Stimulated activated memory B cell treated with anti-CD40 and anti-IgM and Interleukin-4, amounts not matched to agents 10 μg/mL and 1 μg/mL and 100 μg/mL, for 72 hours (primary cell): ENCODE results near the gene CA14.
"Not testable (repeated sequence)": the region's sequence is repeated elsewhere in the genome, so short reads cannot be mapped to it uniquely, and the experiment has no call there.

ENCODE experiments used
- ATAC-seq: fragments of 150-1000 bp; cut with Tn5 transposase; 2 replicates; pipeline ENCODE4 v1.10.0; 2021
- H3K27ac Mint-ChIP-seq: one replicate; pipeline ENCODE4 v1.8.0; 2022; ENCODE audit warnings: mild to moderate bottlenecking, mixed read lengths
- H3K27me3 Mint-ChIP-seq: one replicate; pipeline ENCODE4 v1.8.0; 2022; ENCODE audit warnings: mixed read lengths
- H3K36me3 Mint-ChIP-seq: one replicate; pipeline ENCODE4 v1.8.0; 2022; ENCODE audit warnings: mixed read lengths
- H3K4me1 Mint-ChIP-seq: one replicate; pipeline ENCODE4 v1.8.0; 2022; ENCODE audit warnings: mixed read lengths
- H3K4me3 Mint-ChIP-seq: one replicate; pipeline ENCODE4 v1.8.0; 2022; ENCODE audit warnings: mild to moderate bottlenecking, moderate library complexity, mixed read lengths
- H3K9me3 Mint-ChIP-seq: one replicate; pipeline ENCODE4 v1.8.0; 2022; ENCODE audit warnings: mixed read lengths

CA14 gene

GRCh38 chr1:150257624-150258585 lies at the start of gene CA14:
Gene CA14, plus strand, starts transcription at chr1:150257774. Its CDS starts 355 bp downstream, at chr1:150258129.
- H3K4me3 Mint-ChIP-seq, result no peak within 1 kb of the TSS

GRCh38 chr1:150208460-150208859 lies 49.1 kb upstream of the CA14 start:
- not testable (repeated sequence) for H3K36me3 Mint-ChIP-seq, H3K9me3 Mint-ChIP-seq, H3K27ac Mint-ChIP-seq, H3K27me3 Mint-ChIP-seq, H3K4me1 Mint-ChIP-seq, ATAC-seq, H3K4me3 Mint-ChIP-seq

More at GRCh38 chr1:150257624-150258585, at the start of gene CA14:
- H3K36me3 Mint-ChIP-seq, result no peaks in the 10 kb centered on the region
- peaks cover 44% of the 10 kb centered on the region for H3K27me3 Mint-ChIP-seq
- no peaks in the 10 kb centered on the region for H3K9me3 Mint-ChIP-seq
- H3K27ac Mint-ChIP-seq, result peak within 1 kb of the TSS; percentile 18
- ATAC-seq, result no peak
- peaks cover 24% of the 10 kb centered on the region for H3K4me1 Mint-ChIP-seq

- no peak for ATAC-seq
- no peak overlapping the region for H3K4me3 Mint-ChIP-seq
- peaks cover 11% of the 10 kb centered on the region for H3K4me1 Mint-ChIP-seq
- H3K27me3 Mint-ChIP-seq, result no peaks in the 10 kb centered on the region
- no peaks in the 10 kb centered on the region for H3K9me3 Mint-ChIP-seq
- H3K27ac Mint-ChIP-seq, result no peak overlapping the region
- H3K36me3 Mint-ChIP-seq, result no peaks in the 10 kb centered on the region
These were observed 47.5 kb upstream of the CA14 start for GRCh38 chr1:150210091-150210490.

- no peak overlapping the region for H3K4me3 Mint-ChIP-seq
- H3K4me1 Mint-ChIP-seq, result peaks cover 11% of the 10 kb centered on the region
- no peaks in the 10 kb centered on the region for H3K9me3 Mint-ChIP-seq
- no peaks in the 10 kb centered on the region for H3K27me3 Mint-ChIP-seq
- ATAC-seq, result no peak
- no peak overlapping the region for H3K27ac Mint-ChIP-seq
- no peaks in the 10 kb centered on the region for H3K36me3 Mint-ChIP-seq
These were observed 46.9 kb upstream of the CA14 start for GRCh38 chr1:150210706-150211105.

GRCh38 chr1:150212070-150212469 lies 45.5 kb upstream of the CA14 start:
- Mint-ChIP-seq H3K4me1 (peaks cover 11% of the 10 kb centered on the region), H3K4me3 (no peak overlapping the region), H3K9me3 (no peaks in the 10 kb centered on the region), H3K27ac (no peak overlapping the region), H3K36me3 (no peaks in the 10 kb centered on the region), H3K27me3 (no peaks in the 10 kb centered on the region)
- no peak for ATAC-seq

GRCh38 chr1:150213170-150214098 lies 44.1 kb upstream of the CA14 start:
- H3K27ac Mint-ChIP-seq, result peak overlapping the region; percentile 92
- peaks cover 11% of the 10 kb centered on the region for H3K4me1 Mint-ChIP-seq
- no peaks in the 10 kb centered on the region for H3K9me3 Mint-ChIP-seq

GRCh38 chr1:150214099-150214756 lies 43.3 kb upstream of the CA14 start:
- not testable (repeated sequence) for H3K36me3 Mint-ChIP-seq, H3K27me3 Mint-ChIP-seq, ATAC-seq, H3K9me3 Mint-ChIP-seq
- H3K27ac Mint-ChIP-seq, result peak overlapping the region; percentile 92
- peak overlapping the region; percentile 83 for H3K4me3 Mint-ChIP-seq
- peaks cover 11% of the 10 kb centered on the region for H3K4me1 Mint-ChIP-seq

More at GRCh38 chr1:150213170-150214098, 44.1 kb upstream of the CA14 start:
- ATAC-seq, result peak; percentile 100
- no peaks in the 10 kb centered on the region for H3K36me3 Mint-ChIP-seq
- peak overlapping the region; percentile 83 for H3K4me3 Mint-ChIP-seq
- no peaks in the 10 kb centered on the region for H3K27me3 Mint-ChIP-seq

- H3K27ac Mint-ChIP-seq, result not testable (repeated sequence)
These were observed 41.7 kb upstream of the CA14 start for GRCh38 chr1:150215855-150216254.

GRCh38 chr1:150221552-150221951 lies 36.0 kb upstream of the CA14 start:
- Mint-ChIP-seq H3K27ac (no peak overlapping the region), H3K4me3 (no peak overlapping the region), H3K36me3 (peaks cover 42% of the 10 kb centered on the region), H3K9me3 (no peaks in the 10 kb centered on the region), H3K27me3 (no peaks in the 10 kb centered on the region), H3K4me1 (peaks cover 18% of the 10 kb centered on the region)
- ATAC-seq, result no peak

More at GRCh38 chr1:150215855-150216254, 41.7 kb upstream of the CA14 start:
- not testable (repeated sequence) for H3K36me3 Mint-ChIP-seq, H3K9me3 Mint-ChIP-seq, H3K27me3 Mint-ChIP-seq, ATAC-seq, H3K4me3 Mint-ChIP-seq
- H3K4me1 Mint-ChIP-seq, result peaks cover 11% of the 10 kb centered on the region

- peaks cover 71% of the 10 kb centered on the region for H3K36me3 Mint-ChIP-seq
- H3K4me3 Mint-ChIP-seq, result no peak overlapping the region
- H3K9me3 Mint-ChIP-seq, result no peaks in the 10 kb centered on the region
- no peak overlapping the region for H3K27ac Mint-ChIP-seq
- no peaks in the 10 kb centered on the region for H3K27me3 Mint-ChIP-seq
- H3K4me1 Mint-ChIP-seq, result peaks cover 21% of the 10 kb centered on the region
- no peak for ATAC-seq
These were observed 32.6 kb upstream of the CA14 start for GRCh38 chr1:150224983-150225382.

- Mint-ChIP-seq H3K27ac (peak overlapping the region; percentile 50), H3K36me3 (peaks cover 71% of the 10 kb centered on the region), H3K27me3 (no peaks in the 10 kb centered on the region), H3K4me1 (peaks cover 21% of the 10 kb centered on the region), H3K4me3 (no peak overlapping the region), H3K9me3 (no peaks in the 10 kb centered on the region)
- peak; percentile 48 for ATAC-seq
These were observed 32.0 kb upstream of the CA14 start for GRCh38 chr1:150225546-150225945.

GRCh38 chr1:150226486-150226885 lies 31.1 kb upstream of the CA14 start:
- H3K36me3 Mint-ChIP-seq, result peaks cover 70% of the 10 kb centered on the region
- H3K4me3 Mint-ChIP-seq, result no peak overlapping the region
- ATAC-seq, result no peak
- H3K9me3 Mint-ChIP-seq, result no peaks in the 10 kb centered on the region
- H3K27me3 Mint-ChIP-seq, result no peaks in the 10 kb centered on the region
- peaks cover 21% of the 10 kb centered on the region for H3K4me1 Mint-ChIP-seq
- H3K27ac Mint-ChIP-seq, result peak overlapping the region; percentile 50

- H3K4me1 Mint-ChIP-seq, result peaks cover 21% of the 10 kb centered on the region
- H3K4me3 Mint-ChIP-seq, result no peak overlapping the region
- H3K27me3 Mint-ChIP-seq, result no peaks in the 10 kb centered on the region
- ATAC-seq, result no peak
- H3K9me3 Mint-ChIP-seq, result no peaks in the 10 kb centered on the region
- no peak overlapping the region for H3K27ac Mint-ChIP-seq
- H3K36me3 Mint-ChIP-seq, result peaks cover 67% of the 10 kb centered on the region
These were observed 30.3 kb upstream of the CA14 start for GRCh38 chr1:150227228-150227627.

GRCh38 chr1:150228246-150228645 lies 29.3 kb upstream of the CA14 start:
- peaks cover 62% of the 10 kb centered on the region for H3K36me3 Mint-ChIP-seq
- H3K4me3 Mint-ChIP-seq, H3K9me3 Mint-ChIP-seq, H3K27me3 Mint-ChIP-seq, ATAC-seq, H3K27ac Mint-ChIP-seq: not testable (repeated sequence)
- peaks cover 27% of the 10 kb centered on the region for H3K4me1 Mint-ChIP-seq

GRCh38 chr1:150232921-150233320 lies 24.7 kb upstream of the CA14 start:
- H3K27me3 Mint-ChIP-seq, H3K9me3 Mint-ChIP-seq, H3K4me3 Mint-ChIP-seq, ATAC-seq, H3K27ac Mint-ChIP-seq: not testable (repeated sequence)
- Mint-ChIP-seq H3K36me3 (peaks cover 21% of the 10 kb centered on the region), H3K4me1 (peaks cover 27% of the 10 kb centered on the region)
